Adrenal gland (tissue), 5 donors: Measurements from ENCODE around the gene SRGAP1.
"Not testable (repeated sequence)": the region's sequence is repeated elsewhere in the genome, so short reads cannot be mapped to it uniquely, and the experiment has no call there.

Source experiments
- CTCF ChIP-seq, 6 experiments: fragments of 450-650 bp in 4 of 6; fragments of 200-600 bp in 2 of 6; sonication (generic) in 1 of 6; IDR thresholded peaks; 1 replicate in 5 of 6; 2 replicates in 1 of 6; pipeline versions ENCODE4 v1.5.1 to v1.8.0; 2016 to 2021; ENCODE audit warnings: antibody characterized with exemption in 6 of 6, mild to moderate bottlenecking in 2 of 6, moderate library complexity in 1 of 6
- POLR2A ChIP-seq, 2 donors: fragments of 450-650 bp; IDR thresholded peaks; one replicate each; pipeline ENCODE4 v1.6.1; 2017; ENCODE audit warnings: antibody characterized with exemption in 2 of 2, mild to moderate bottlenecking in 2 of 2, moderate library complexity in 1 of 2
- donor health status: DM: no; HTN: no; CAD: no.

- not testable (repeated sequence) for TF ChIP-seq CTCF, POLR2A (IDR thresholded peaks at IDR 0.05)
Observed at GRCh38 chr12:64195841-64196240, 351.3 kb downstream of the SRGAP1 start.
